ENCODE measurements around the gene P3H2.

Gene P3H2

GRCh38 chr3:190041333-190042041 lies 79.2 kb downstream of the P3H2 start:
- Mint-ChIP-seq H3K4me1 (no peaks in the 10 kb centered on the region), H3K9me3 (peaks cover 0 to 4% of the 10 kb centered on the region in 2 donors), H3K27me3 (no peaks in the 10 kb centered on the region), H3K4me3 (no peak overlapping the region), H3K36me3 (no peaks in the 10 kb centered on the region), H3K27ac (no peak overlapping the region)
- no peak for DNase-seq
- no peak for ATAC-seq (replicated peaks)

DNA sequence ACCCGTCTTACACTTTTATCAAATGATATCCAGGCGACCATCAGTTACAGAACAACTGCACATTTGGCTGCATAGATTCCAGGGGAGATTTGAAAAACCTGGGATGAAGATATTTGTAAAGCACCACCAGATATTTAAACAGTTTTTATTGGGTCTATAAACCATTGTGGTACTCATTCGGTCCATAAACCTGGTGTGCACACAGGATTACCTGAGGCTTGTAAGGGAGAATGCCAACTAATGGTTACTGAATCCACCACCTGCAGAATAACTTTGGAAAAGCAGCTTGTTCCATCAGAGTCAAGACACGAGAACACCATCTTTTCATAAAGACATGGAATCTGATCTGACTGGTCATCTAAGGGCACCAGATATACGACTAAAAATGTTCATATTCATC lies 80.6 kb downstream of the P3H2 start:
- Mint-ChIP-seq H3K4me3 (no peak overlapping the region), H3K27ac (no peak overlapping the region), H3K9me3 (no peaks in the 10 kb centered on the region), H3K27me3 (peaks cover 0 to 5% of the 10 kb centered on the region in 2 donors), H3K4me1 (no peaks in the 10 kb centered on the region), H3K36me3 (no peaks in the 10 kb centered on the region)
- no peak for ATAC-seq (replicated peaks)
- no peak for DNase-seq

DNA sequence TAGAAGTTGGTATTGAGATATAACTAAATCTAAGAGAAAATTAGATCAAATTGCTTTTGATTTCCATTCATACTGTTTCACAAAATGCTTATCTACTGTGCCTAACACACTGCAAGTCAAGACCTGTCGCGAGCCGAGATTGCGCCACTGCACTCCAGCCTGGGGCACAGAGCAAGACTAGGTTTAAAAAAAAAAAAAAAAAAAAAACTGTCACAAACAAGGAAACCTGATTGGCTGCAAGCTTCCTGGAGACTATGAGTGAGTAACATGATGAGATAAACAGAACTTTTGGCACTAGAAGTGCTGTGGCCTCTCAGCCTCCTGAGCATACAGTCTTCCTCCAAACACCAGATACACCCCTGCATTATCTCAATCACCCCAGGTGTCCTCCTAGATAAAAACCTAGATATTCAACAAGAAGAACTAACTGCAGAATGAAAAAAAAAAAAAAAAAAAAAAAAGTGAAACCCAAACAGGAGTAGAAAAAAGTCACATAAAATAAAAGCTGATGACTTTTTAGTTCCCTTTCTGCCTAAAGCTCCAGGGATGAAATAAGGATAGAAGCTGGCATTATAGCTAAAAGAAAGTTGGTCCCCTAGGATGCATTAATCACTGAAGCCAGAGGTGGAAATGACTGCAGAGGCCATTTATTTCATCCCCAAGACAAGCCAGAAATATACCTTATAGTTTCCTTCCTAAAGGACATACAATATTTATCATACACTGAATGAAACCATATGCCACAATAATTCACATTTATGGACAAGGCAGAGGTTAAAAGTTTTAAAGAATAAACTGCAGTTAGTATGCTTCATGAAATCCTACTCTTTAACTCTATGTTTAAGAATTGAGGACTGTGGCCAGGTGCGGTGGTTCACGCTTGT lies 82.4 kb downstream of the P3H2 start:
- no peak overlapping the region for H3K4me3 Mint-ChIP-seq

GRCh38 chr3:190036631-190037030 lies 84.1 kb downstream of the P3H2 start:
- Mint-ChIP-seq H3K4me1 (no peaks in the 10 kb centered on the region), H3K4me3 (no peak overlapping the region), H3K36me3 (no peaks in the 10 kb centered on the region), H3K27me3 (peaks cover 0 to 5% of the 10 kb centered on the region in 2 donors), H3K9me3 (no peaks in the 10 kb centered on the region), H3K27ac (no peak overlapping the region)
- ATAC-seq (replicated peaks) (no peak), DNase-seq (no peak)

More for the DNA sequence above, 82.4 kb downstream of the P3H2 start:
- DNase-seq (no peak), ATAC-seq (replicated peaks) (no peak)
- Mint-ChIP-seq H3K36me3 (no peaks in the 10 kb centered on the region), H3K9me3 (no peaks in the 10 kb centered on the region), H3K4me1 (no peaks in the 10 kb centered on the region), H3K27me3 (peaks cover 0 to 5% of the 10 kb centered on the region in 2 donors), H3K27ac (no peak overlapping the region)

DNA sequence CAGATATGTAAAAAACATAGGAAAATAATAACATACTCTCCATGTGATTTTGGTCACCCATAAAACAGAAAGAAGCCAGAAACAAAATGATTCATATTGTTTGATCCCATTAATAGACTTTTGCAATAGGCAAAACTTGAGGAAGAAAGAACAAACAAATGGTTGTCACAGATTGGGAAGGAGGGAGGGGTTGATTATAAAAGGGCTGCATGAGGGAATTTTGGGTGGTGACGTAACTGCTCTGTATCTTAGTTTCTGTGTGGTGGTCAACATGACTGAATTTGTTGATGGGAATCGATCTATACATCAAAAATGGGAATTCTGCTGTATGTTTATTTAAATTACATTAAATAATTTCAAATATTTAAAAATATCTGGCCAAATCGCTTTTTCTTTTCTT lies 86.3 kb downstream of the P3H2 start:
- DNase-seq (no peak), ATAC-seq (replicated peaks) (no peak)
- Mint-ChIP-seq H3K4me1 (no peaks in the 10 kb centered on the region), H3K36me3 (no peaks in the 10 kb centered on the region), H3K27ac (no peak overlapping the region), H3K4me3 (no peak overlapping the region), H3K9me3 (no peaks in the 10 kb centered on the region), H3K27me3 (peaks cover 0 to 5% of the 10 kb centered on the region in 2 donors)

- H3K27ac Mint-ChIP-seq: no peak overlapping the region
- DNase-seq: no peak
- H3K4me1 Mint-ChIP-seq: no peaks in the 10 kb centered on the region
- no peak overlapping the region for H3K4me3 Mint-ChIP-seq
- H3K27me3 Mint-ChIP-seq: peaks cover 2 to 5% of the 10 kb centered on the region in 2 donors
- no peaks in the 10 kb centered on the region for H3K36me3 Mint-ChIP-seq
- ATAC-seq (replicated peaks): no peak
- H3K9me3 Mint-ChIP-seq: no peaks in the 10 kb centered on the region
Measured at GRCh38 chr3:190032923-190033322, 87.8 kb downstream of the P3H2 start.

DNA sequence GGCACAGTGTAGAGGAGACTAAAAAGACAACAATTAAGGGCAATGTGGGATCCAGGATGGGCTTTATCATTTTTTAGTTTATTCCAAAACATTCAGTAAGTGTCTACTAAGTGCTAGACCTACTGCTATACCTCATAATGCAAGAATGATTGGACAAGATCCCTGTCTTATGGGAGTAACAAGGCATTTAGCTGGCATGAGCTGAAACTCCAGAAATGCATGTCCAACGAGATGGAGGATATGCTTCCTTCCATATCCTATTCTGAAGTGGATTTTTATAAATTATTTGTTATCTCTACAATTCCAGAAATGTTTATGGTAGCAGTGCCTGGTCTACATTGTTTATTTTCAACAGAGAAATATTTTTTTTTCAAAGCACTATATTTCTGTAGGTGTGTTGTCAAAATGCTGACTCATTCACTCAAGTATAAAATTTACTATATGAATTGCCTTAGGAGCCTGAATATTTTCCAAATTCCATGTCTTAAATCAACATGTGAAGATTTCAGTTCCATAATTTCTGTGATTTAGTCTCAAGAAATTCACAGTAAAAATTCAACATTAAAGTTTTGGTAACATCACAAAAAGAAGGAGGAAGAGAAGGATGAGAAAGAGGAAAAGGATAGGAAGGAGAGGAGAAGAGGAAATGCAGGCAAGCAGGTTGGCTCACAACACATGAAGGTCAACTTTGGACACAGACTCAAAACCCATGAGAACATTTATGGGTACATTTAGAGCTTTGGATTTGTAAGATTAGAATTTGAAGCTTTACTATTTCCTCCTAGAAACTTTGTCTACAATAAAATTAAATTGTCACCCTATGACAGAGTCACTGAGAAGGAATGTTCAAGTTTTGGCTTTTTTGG lies 88.6 kb downstream of the P3H2 start:
- H3K9me3 Mint-ChIP-seq: no peaks in the 10 kb centered on the region
- no peaks in the 10 kb centered on the region for H3K36me3 Mint-ChIP-seq
- H3K4me1 Mint-ChIP-seq: no peaks in the 10 kb centered on the region
- H3K27ac Mint-ChIP-seq: no peak overlapping the region
- DNase-seq (no peak), ATAC-seq (replicated peaks) (no peak)
- peaks cover 4 to 5% of the 10 kb centered on the region in 2 donors for H3K27me3 Mint-ChIP-seq
- H3K4me3 Mint-ChIP-seq: no peak overlapping the region

DNA sequence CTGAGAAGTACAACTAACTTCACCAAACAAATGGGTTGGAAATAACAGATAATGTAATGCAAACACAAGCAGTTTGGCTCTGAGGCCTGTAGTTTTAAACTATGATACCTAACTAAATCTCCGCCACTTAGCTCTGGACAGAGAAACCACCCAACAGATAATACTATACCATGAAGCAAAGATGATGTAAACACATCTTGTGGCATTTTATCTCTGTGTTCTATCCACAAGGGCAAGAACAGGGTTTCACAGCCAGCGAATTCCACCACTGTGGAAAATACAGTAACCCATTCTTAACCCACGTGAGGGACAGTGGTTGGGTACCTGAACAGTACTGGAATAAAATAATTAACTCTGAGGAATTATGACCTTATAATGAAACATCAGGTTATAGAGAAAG lies 93.6 kb downstream of the P3H2 start:
- H3K27ac Mint-ChIP-seq: no peak overlapping the region
- no peaks in the 10 kb centered on the region for H3K9me3 Mint-ChIP-seq

DNA sequence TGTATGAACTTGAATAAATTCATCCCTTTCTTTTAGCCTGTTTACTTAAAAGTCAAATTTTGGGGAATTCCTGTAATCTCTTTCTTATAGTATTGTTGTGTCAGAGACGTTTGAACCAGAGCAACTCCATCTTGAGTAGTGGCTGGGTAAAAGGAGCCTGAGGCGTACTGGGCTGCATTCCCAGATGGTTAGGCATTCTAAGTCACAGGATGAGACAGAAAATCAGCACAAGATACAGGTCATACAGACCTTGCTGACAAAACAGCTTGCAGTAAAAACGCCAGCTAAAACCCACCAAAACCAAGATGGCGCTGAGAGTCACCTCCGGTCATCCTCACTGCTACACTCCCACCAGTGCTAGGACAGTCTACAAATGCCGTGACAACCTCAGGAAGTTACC lies 94.5 kb downstream of the P3H2 start:
- DNase-seq (no peak), ATAC-seq (replicated peaks) (no peak)
- no peak overlapping the region for H3K4me3 Mint-ChIP-seq
- H3K9me3 Mint-ChIP-seq: no peaks in the 10 kb centered on the region
- H3K27me3 Mint-ChIP-seq: peaks cover 0 to 4% of the 10 kb centered on the region in 2 donors
- no peaks in the 10 kb centered on the region for H3K36me3 Mint-ChIP-seq
- H3K27ac Mint-ChIP-seq: no peak overlapping the region
- H3K4me1 Mint-ChIP-seq: no peaks in the 10 kb centered on the region

More for the DNA sequence above, 93.6 kb downstream of the P3H2 start:
- H3K4me3 Mint-ChIP-seq: no peak overlapping the region
- no peak for ATAC-seq (replicated peaks)
- H3K27me3 Mint-ChIP-seq: peaks cover 0 to 4% of the 10 kb centered on the region in 2 donors
- DNase-seq: no peak
- H3K36me3 Mint-ChIP-seq: no peaks in the 10 kb centered on the region
- H3K4me1 Mint-ChIP-seq: no peaks in the 10 kb centered on the region

- Mint-ChIP-seq H3K4me3 (no peak overlapping the region), H3K4me1 (no peaks in the 10 kb centered on the region), H3K27me3 (peaks cover 0 to 4% of the 10 kb centered on the region in 2 donors), H3K36me3 (no peaks in the 10 kb centered on the region), H3K9me3 (no peaks in the 10 kb centered on the region), H3K27ac (no peak overlapping the region)
- DNase-seq (no peak), ATAC-seq (replicated peaks) (no peak)
Measured at GRCh38 chr3:190024912-190025311, 95.8 kb downstream of the P3H2 start.

DNA sequence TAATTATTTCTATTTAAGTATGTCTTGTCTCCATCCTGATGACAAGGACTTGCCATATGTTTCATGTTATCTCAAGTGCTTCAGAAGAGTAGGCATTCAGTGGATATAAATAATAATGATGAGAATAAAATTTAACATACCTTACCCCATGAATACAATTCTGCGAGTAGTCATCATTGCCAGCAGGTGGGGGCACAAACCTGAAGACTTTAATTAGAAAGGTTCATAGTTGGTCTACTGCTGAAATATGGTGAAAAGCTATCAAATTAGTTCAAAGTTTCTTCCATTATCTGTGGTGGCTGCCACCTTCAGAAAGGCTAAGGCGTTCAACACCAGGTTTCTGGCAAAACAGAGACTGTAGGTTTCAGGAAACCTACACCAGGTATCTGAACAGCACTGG lies 100.9 kb downstream of the P3H2 start:
- Mint-ChIP-seq H3K36me3 (no peaks in the 10 kb centered on the region), H3K4me1 (no peaks in the 10 kb centered on the region), H3K27me3 (no peaks in the 10 kb centered on the region), H3K4me3 (no peak overlapping the region), H3K27ac (no peak overlapping the region), H3K9me3 (peaks cover 0 to 2% of the 10 kb centered on the region in 2 donors)
- ATAC-seq (replicated peaks): no peak
- no peak for DNase-seq

DNA sequence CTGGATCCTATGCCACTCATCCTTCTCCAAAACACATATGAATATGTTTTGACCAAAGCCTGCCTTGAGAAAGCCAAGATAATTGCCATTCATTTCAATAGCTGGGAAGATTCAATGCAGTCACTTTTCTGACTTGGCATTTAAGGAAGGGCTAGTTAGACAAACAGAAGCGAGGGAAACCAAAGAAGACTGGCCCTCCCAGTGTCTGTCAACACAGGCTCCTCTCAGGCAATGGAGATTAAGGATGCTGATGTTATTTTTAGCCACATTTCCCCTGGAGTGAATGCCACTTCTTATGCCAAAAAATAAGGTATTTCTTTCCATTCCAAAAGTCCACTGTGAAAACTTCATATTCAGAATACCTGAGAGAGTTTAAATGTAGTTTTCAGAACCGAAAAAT lies 101.7 kb downstream of the P3H2 start:
- Mint-ChIP-seq H3K4me3 (no peak overlapping the region), H3K4me1 (no peaks in the 10 kb centered on the region), H3K27ac (no peak overlapping the region), H3K36me3 (no peaks in the 10 kb centered on the region), H3K9me3 (peaks cover 0 to 2% of the 10 kb centered on the region in 2 donors), H3K27me3 (no peaks in the 10 kb centered on the region)
- DNase-seq (no peak), ATAC-seq (replicated peaks) (no peak)

DNA sequence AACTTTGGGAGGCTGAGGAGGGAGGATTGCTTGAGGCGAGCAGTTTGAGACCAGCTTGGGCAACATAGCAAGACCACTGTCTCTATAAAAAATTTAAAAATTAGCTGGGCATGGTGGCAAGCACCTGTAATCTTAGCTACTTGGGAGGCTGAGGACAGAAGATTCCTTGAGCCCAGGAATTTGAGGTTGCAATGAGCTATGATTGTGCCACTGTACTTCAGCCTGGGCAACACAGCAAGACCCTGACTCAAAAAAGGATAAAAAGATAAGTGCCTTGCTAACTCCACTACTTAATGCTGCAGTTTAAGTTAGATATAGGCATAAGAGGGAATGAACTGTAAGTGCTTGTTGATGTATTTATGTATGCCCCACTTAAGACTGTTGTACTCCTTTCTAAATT lies 102.2 kb downstream of the P3H2 start:
- H3K4me3 Mint-ChIP-seq: no peak overlapping the region
- DNase-seq (no peak), ATAC-seq (replicated peaks) (no peak)
- no peaks in the 10 kb centered on the region for H3K4me1 Mint-ChIP-seq
- no peak overlapping the region for H3K27ac Mint-ChIP-seq
- H3K9me3 Mint-ChIP-seq: peaks cover 0 to 2% of the 10 kb centered on the region in 2 donors
- no peaks in the 10 kb centered on the region for H3K36me3 Mint-ChIP-seq
- no peaks in the 10 kb centered on the region for H3K27me3 Mint-ChIP-seq

DNA sequence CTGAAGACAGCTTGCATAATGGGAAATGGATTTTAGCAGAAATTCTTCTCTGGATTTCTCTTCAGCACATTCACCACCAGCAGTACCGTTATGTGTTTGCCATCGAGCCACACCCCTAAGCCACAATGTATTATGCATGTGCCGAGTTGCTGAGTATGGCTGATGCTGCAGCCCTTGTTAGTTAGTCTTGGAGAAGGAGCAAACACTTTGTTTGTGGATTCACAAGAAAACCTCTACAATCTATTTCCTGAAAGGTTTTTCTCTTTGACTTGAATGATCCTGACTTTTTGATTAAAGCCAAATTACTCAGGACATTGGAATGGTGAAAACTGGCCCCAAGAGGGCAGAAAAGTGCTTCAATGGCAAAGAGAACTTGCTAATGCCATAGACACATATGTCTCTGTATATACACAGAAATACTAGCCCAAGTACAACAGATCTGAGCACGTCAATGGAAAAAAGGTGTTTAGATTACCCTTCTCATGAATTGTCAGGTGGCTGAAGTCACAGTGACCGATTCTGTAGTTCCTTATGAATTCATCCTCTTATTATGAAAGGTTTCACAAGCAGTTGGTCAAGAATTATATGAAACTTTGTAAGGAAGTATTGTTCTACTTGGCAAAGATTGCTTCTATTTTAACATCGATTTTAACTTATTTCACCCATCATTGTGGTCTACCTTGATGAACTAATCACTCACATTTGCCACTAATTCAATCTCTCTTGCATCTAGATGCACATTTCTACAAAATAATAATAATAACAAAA lies 103.0 kb downstream of the P3H2 start:
- Mint-ChIP-seq H3K4me1 (no peaks in the 10 kb centered on the region), H3K9me3 (peaks cover 0 to 2% of the 10 kb centered on the region in 2 donors), H3K27ac (no peak overlapping the region), H3K4me3 (no peak overlapping the region), H3K36me3 (no peaks in the 10 kb centered on the region), H3K27me3 (no peaks in the 10 kb centered on the region)
- no peak for DNase-seq
- ATAC-seq (replicated peaks): no peak

Measured in stimulated activated naive B cell treated with anti-CD40 and anti-IgM and Interleukin-4, amounts not matched to agents 10 μg/mL and 1 μg/mL and 100 μg/mL, for 72 hours (primary cell).